Right lobe of liver (tissue), 6 donors: ENCODE data around the gene CTU2. TPM values are rescaled to one million over a fixed set of nuclear protein-coding genes. Genes with fewer than 3 reads are reported as not detected.

Source experiments
- ATAC-seq, 4 donors: fragments of 200-7000 bp; cut with Tn5 transposase; one replicate each; pipeline ENCODE4 v1.9.1; 2020; ENCODE audit warnings: mild to moderate bottlenecking in 4 of 4, moderate library complexity in 4 of 4
- DNase-seq, 3 donors: peaks; one replicate each; pipeline ENCODE4 v3.0.0-alpha.2; 2020
- H3K27ac ChIP-seq, 3 donors: fragments of 200-600 bp; one replicate each; pipeline ENCODE4 v1.8.0; 2022
- H3K27me3 ChIP-seq, 2 donors: fragments of 200-600 bp; one replicate each; pipeline ENCODE4 v1.8.0; 2022
- H3K36me3 ChIP-seq, 4 donors: fragments of 200-600 bp; sonication (generic) in 1 of 4; one replicate each; pipeline versions ENCODE4 v1.5.1 to v1.8.0; 2017 to 2022; ENCODE audit warnings: control low read depth in 1 of 4
- H3K4me1 ChIP-seq, 4 donors: fragments of 200-600 bp; sonication (generic) in 1 of 4; one replicate each; pipeline versions ENCODE4 v1.5.1 to v1.8.0; 2017 to 2022; ENCODE audit warnings: control low read depth in 1 of 4
- H3K4me3 ChIP-seq, 3 donors: fragments of 200-600 bp; one replicate each; pipeline ENCODE4 v1.8.0; 2022
- H3K9me3 ChIP-seq, 4 donors: fragments of 200-600 bp; sonication (generic) in 1 of 4; one replicate each; pipeline versions ENCODE4 v1.5.1 to v1.8.0; 2017 to 2022; ENCODE audit warnings: control low read depth in 1 of 4
- CTCF ChIP-seq, 4 donors: fragments of 200-600 bp in 3 of 4; fragments of 450-650 bp in 1 of 4; IDR thresholded peaks; one replicate each; pipeline versions ENCODE4 v1.5.1 to v1.8.0; 2016 to 2022; ENCODE audit warnings: antibody characterized with exemption in 4 of 4, mild to moderate bottlenecking in 2 of 4
- POLR2A ChIP-seq: fragments of 450-650 bp; IDR thresholded peaks from one replicate; pipeline ENCODE4 v1.6.1; 2017; ENCODE audit warnings: antibody characterized with exemption, mild to moderate bottlenecking
- WGBS: methylation state at CpG from one replicate; pipeline ENCODE4 v1.1.6; 2018; ENCODE audit warnings: low coverage, low lambda C conversion rate; ENCODE audit not compliant: insufficient coverage; ENCODE audit errors: missing lambda C conversion rate; 5-methylcytosine and 5-hydroxymethylcytosine counted together
- intact Hi-C, 2 donors: fragments of 100-400 bp; cut with DNase I; formaldehyde crosslinking; loops; one replicate each; pipeline versions ENCODE4 v1.11.2 to v1.14.1; 2022
- total RNA-seq, 6 experiments: library from RNA; depleted of rRNA in 2 of 6; stranded (reverse); fragments of >200 nt in 2 of 6; fragmentation: NEBNext Ultra II Directional in 3 of 6; extraction: Animal tissue kit (Norgen Biotek cat#: 25700) in 3 of 6; gene quantifications; one replicate each; pipeline versions ENCODE4 v1.1.0 to v1.2.4, GENCODE V29; 2016 to 2023
- donor health status: DM: no; HTN: yes; CAD: no.
- donor health status: DM: no; HTN: no; CAD: no.
- donor health status: DM: no; HTN: no; CAD: no.
- donor health status: DM: no; HTN: yes; CAD: no.
- donor health status: DM: no; HTN: yes; CAD: no.

CTU2 gene
- total RNA-seq, 6 experiments from 2014 or later, result 5.0 to 9.5 (median 8.2) TPM

GRCh38 chr16:88758227-88758943, 52.1 kb downstream of the CTU2 start:
- intact Hi-C loops, result no loop called here
- ATAC-seq, result no peak
- H3K4me1 ChIP-seq, result peaks cover 0 to 36% (median 20%) of the 10 kb centered on the region in 4 donors
- H3K27me3 ChIP-seq, result no peaks in the 10 kb centered on the region
- no peaks in the 10 kb centered on the region for H3K36me3 ChIP-seq
- DNase-seq, result no peak
- no peak overlapping the region for H3K4me3 ChIP-seq
- peak overlapping the region in 2 of 3 donors; percentile 79 to 91 for H3K27ac ChIP-seq
- no peaks in the 10 kb centered on the region for H3K9me3 ChIP-seq
- TF ChIP-seq POLR2A (no peak), CTCF (IDR thresholded peaks at IDR 0.05) (no peak)
- 82% methylated on average over 6 of the region's 13 CpGs for WGBS

GRCh38 chr16:88758944-88759244, 52.6 kb downstream of the CTU2 start:
- TF ChIP-seq CTCF (IDR thresholded peaks at IDR 0.05), result no peak
- no peak for TF ChIP-seq POLR2A
- Histone ChIP-seq H3K27ac (peak overlapping the region; percentile 34 to 91 (median 79)), H3K9me3 (no peaks in the 10 kb centered on the region), H3K4me3 (no peak overlapping the region), H3K27me3 (no peaks in the 10 kb centered on the region), H3K4me1 (peaks cover 0 to 41% (median 22%) of the 10 kb centered on the region in 4 donors), H3K36me3 (no peaks in the 10 kb centered on the region)
- ATAC-seq (no peak), DNase-seq (no peak)
- 49% methylated on average over 6 of the region's 6 CpGs for WGBS
- intact Hi-C loops, result no loop called here

GRCh38 chr16:88759245-88759975, 53.1 kb downstream of the CTU2 start:
- ATAC-seq (peak; percentile 76 to 90 (median 88)), DNase-seq (peak; percentile 86 to 96 (median 96))
- intact Hi-C loops, result no loop called here
- Histone ChIP-seq H3K9me3 (no peaks in the 10 kb centered on the region), H3K27ac (peak overlapping the region; percentile 34 to 91 (median 79)), H3K27me3 (no peaks in the 10 kb centered on the region), H3K36me3 (no peaks in the 10 kb centered on the region), H3K4me3 (no peak overlapping the region), H3K4me1 (peaks cover 0 to 44% (median 23%) of the 10 kb centered on the region in 4 donors)
- peak; percentile 47 for TF ChIP-seq POLR2A
- peak; percentile 28 to 67 (median 44) for TF ChIP-seq CTCF (IDR thresholded peaks at IDR 0.05)
- WGBS, result 6% methylated on average over 12 of the region's 26 CpGs

- WGBS, result 65% methylated on average over 16 of the region's 22 CpGs
- Histone ChIP-seq H3K27ac (peak overlapping the region; percentile 34 to 91 (median 79)), H3K36me3 (no peaks in the 10 kb centered on the region), H3K9me3 (no peaks in the 10 kb centered on the region), H3K27me3 (no peaks in the 10 kb centered on the region), H3K4me3 (no peak overlapping the region), H3K4me1 (peaks cover 0 to 44% (median 23%) of the 10 kb centered on the region in 4 donors)
- TF ChIP-seq POLR2A, result no peak
- TF ChIP-seq CTCF (IDR thresholded peaks at IDR 0.05), result no peak
- intact Hi-C loops, result no loop called here
- ATAC-seq, result no peak
- DNase-seq, result no peak
These were observed 53.7 kb downstream of the CTU2 start for GRCh38 chr16:88759976-88760350.
